PC-9 (cell line): ENCODE results near the gene EFCAB9. TPM values are rescaled to one million over a fixed set of nuclear protein-coding genes. Genes with fewer than 3 reads are reported as not detected.

Experiments used
- BruUV-seq: library from RNA; stranded (reverse); fragments of 400-500 nt; replicated peaks from 2 replicates; lab custom pipeline; 2021; lab: Mats Ljungman, UMichigan
- CTCF ChIA-PET: fragments of 300-600 bp; sonication (Branson Sonifier 250); formaldehyde crosslinking; loops from one replicate; lab custom pipeline; 2022; ENCODE audit warnings: antibody characterized with exemption; lab: Charles Lee
- POLR2A ChIA-PET: fragments of 300-600 bp; sonication (Branson Sonifier 250); formaldehyde crosslinking; loops from one replicate; lab custom pipeline; 2022; ENCODE audit warnings: antibody characterized with exemption; ENCODE audit not compliant: unreplicated experiment; lab: Charles Lee
- DNase-seq, 2 experiments: peaks; one replicate each; pipeline versions ENCODE4 v3.0.0 to v3.0.0-alpha.2; 2015 to 2022; ENCODE audit warnings: mixed read lengths in 1 of 2
- H2AFZ ChIP-seq: fragments of 200-600 bp; sonication (generic); 2 replicates; pipeline ENCODE4 v1.8.1; 2017; ENCODE audit warnings: antibody characterized with exemption
- H3F3A ChIP-seq: fragments of 200-600 bp; sonication (generic); 2 replicates; pipeline ENCODE4 v1.8.1; 2017; ENCODE audit warnings: antibody characterized with exemption, mild to moderate bottlenecking, low read depth; ENCODE audit not compliant: insufficient read depth
- H3K27ac ChIP-seq: fragments of 200-600 bp; sonication (generic); 2 replicates; pipeline ENCODE4 v1.6.1; 2016; ENCODE audit warnings: mixed run types
- H3K27me3 ChIP-seq: fragments of 200-600 bp; sonication (generic); 2 replicates; pipeline ENCODE4 v1.6.1; 2016; ENCODE audit warnings: low read depth, mixed run types; ENCODE audit not compliant: insufficient read depth
- H3K36me3 ChIP-seq: fragments of 200-600 bp; sonication (generic); 2 replicates; pipeline ENCODE4 v1.6.1; 2016; ENCODE audit warnings: low read depth, mixed run types
- H3K4me1 ChIP-seq: fragments of 200-600 bp; sonication (generic); replicated peaks from 2 replicates; pipeline ENCODE4 v1.6.1; 2016; ENCODE audit warnings: mixed run types; ENCODE audit not compliant: insufficient read depth
- H3K4me2 ChIP-seq: fragments of 200-600 bp; sonication (generic); 2 replicates; pipeline ENCODE4 v1.6.1; 2017; ENCODE audit warnings: mixed run types
- H3K4me3 ChIP-seq: fragments of 200-600 bp; sonication (generic); 2 replicates; pipeline ENCODE4 v1.6.1; 2016; ENCODE audit warnings: mixed run types
- H3K79me2 ChIP-seq: fragments of 200-600 bp; sonication (generic); 2 replicates; pipeline ENCODE4 v1.6.1; 2017; ENCODE audit warnings: low read depth, mixed run types
- H3K9me2 ChIP-seq: fragments of 200-600 bp; sonication (generic); 2 replicates; pipeline ENCODE4 v1.8.1; 2017; ENCODE audit warnings: mild to moderate bottlenecking; ENCODE audit not compliant: insufficient read depth
- H3K9me3 ChIP-seq: fragments of 200-600 bp; sonication (generic); 2 replicates; pipeline ENCODE4 v1.8.1; 2016; ENCODE audit warnings: low read depth; ENCODE audit not compliant: insufficient read depth
- H4K20me1 ChIP-seq: fragments of 200-600 bp; sonication (generic); 2 replicates; pipeline ENCODE4 v1.8.1; 2017; ENCODE audit not compliant: insufficient read depth
- CTCF ChIP-seq: fragments of 200-600 bp; sonication (generic); conservative IDR thresholded peaks from 2 replicates; pipeline ENCODE4 v1.6.1; 2017; ENCODE audit warnings: mixed run types, antibody characterized with exemption, mild to moderate bottlenecking, moderate library complexity
- EZH2 ChIP-seq: fragments of 200-600 bp; sonication (generic); IDR thresholded peaks from 2 replicates; pipeline ENCODE4 v1.8.0; 2017; ENCODE audit warnings: antibody characterized with exemption, low read depth
- intact Hi-C: fragments of 100-400 bp; cut with micrococcal nuclease; formaldehyde crosslinking; loops from one replicate; pipeline ENCODE4 v1.10.0; 2022; ENCODE audit not compliant: unreplicated experiment
- total RNA-seq: library from RNA; stranded (reverse); gene quantifications from 2 replicates; pipeline ENCODE4 v1.2.3, GENCODE V29; 2021

Gene EFCAB9
- total RNA-seq, 1 experiment from 2014 or later = not detected

- peak overlapping the region; percentile 84 for H3K4me2 ChIP-seq
- H3K9me3 ChIP-seq = no peaks in the 10 kb centered on the region
- TF ChIP-seq EZH2 = no peak
- no peak for TF ChIP-seq CTCF
- peak overlapping the region; percentile 67 for H3K4me3 ChIP-seq
- peak overlapping the region; percentile 65 for H3K27ac ChIP-seq
- H3K27me3 ChIP-seq = no peaks in the 10 kb centered on the region
- TSS peak; percentile 30 for BruUV-seq
- H4K20me1 ChIP-seq = peaks cover 8% of the 10 kb centered on the region; the same call in 1 of the 2 replicates
- intact Hi-C loops = loop anchor here (5.0 kb wide), 2 partner anchors 134 to 266 kb away; partner anchors contain the start of gene SH3PXD2B
- H3K36me3 ChIP-seq = no peaks in the 10 kb centered on the region
- no peak for DNase-seq
- no peak overlapping the region for H2AFZ ChIP-seq
- peaks cover 53% of the 10 kb centered on the region for H3K79me2 ChIP-seq
- H3K9me2 ChIP-seq = no peaks in the 10 kb centered on the region
- CTCF ChIA-PET = interaction anchor here (0.7 kb wide), 1 partner anchor 96 kb away, joined by 3 read pairs; no protein-coding TSS in a partner anchor
- POLR2A ChIA-PET = interaction anchor here (0.5 to 1.5 kb wide), 4 partner anchors 11 to 79 kb away, joined by 3 to 22 read pairs (median 6); no protein-coding TSS in a partner anchor
- peaks cover 25% of the 10 kb centered on the region; the same call in 1 of the 2 replicates for H3F3A ChIP-seq
- peaks cover 21% of the 10 kb centered on the region for H3K4me1 ChIP-seq
Observed at GRCh38 chr5:172186114-172186695, 7.8 kb upstream of the EFCAB9 start.

- TSS peak; percentile 80 for BruUV-seq
- TF ChIP-seq CTCF (no peak), EZH2 (no peak)
- peak overlapping the region; percentile 94 for H2AFZ ChIP-seq
- peaks cover 21% of the 10 kb centered on the region for H3K4me1 ChIP-seq
- peaks cover 8% of the 10 kb centered on the region; the same call in 1 of the 2 replicates for H4K20me1 ChIP-seq
- H3K79me2 ChIP-seq = peaks cover 44% of the 10 kb centered on the region
- POLR2A ChIA-PET = interaction anchor here (0.6 to 1.2 kb wide), 5 partner anchors 13 to 181 kb away, joined by 3 to 11 read pairs (median 7); partner anchors contain the start of genes FBXW11 and UBTD2
- H3K9me2 ChIP-seq = no peaks in the 10 kb centered on the region
- peak; percentile 74 to 86 for DNase-seq
- peaks cover 25% of the 10 kb centered on the region; the same call in 1 of the 2 replicates for H3F3A ChIP-seq
- no peaks in the 10 kb centered on the region for H3K27me3 ChIP-seq
- H3K27ac ChIP-seq = peak overlapping the region; percentile 65
- CTCF ChIA-PET = interaction anchor here (0.6 to 1.1 kb wide), 5 partner anchors 13 to 285 kb away, joined by 3 to 7 read pairs (median 3); partner anchors contain the start of gene FBXW11
- H3K36me3 ChIP-seq = no peaks in the 10 kb centered on the region
- H3K4me3 ChIP-seq = peak overlapping the region; percentile 67
- peak overlapping the region; percentile 84 for H3K4me2 ChIP-seq
- intact Hi-C loops = loop anchor here (1.0 to 5.0 kb wide), 8 partner anchors 13 to 769 kb away; partner anchors contain the start of genes FBXW11, FGF18, SH3PXD2B and UBTD2
- H3K9me3 ChIP-seq = no peaks in the 10 kb centered on the region
Observed at GRCh38 chr5:172187118-172188032, 6.6 kb upstream of the EFCAB9 start.
